HepG2 (cell line): ENCODE results near the gene ANKRD40. TPM values are rescaled to one million over a fixed set of nuclear protein-coding genes. Genes with fewer than 3 reads are reported as not detected.
A peak's percentile ranks its signal among the peaks of the same experiment; 100 is the strongest.

Experiments used
- GABPA ChIP-seq, 2 experiments: IDR thresholded peaks; 2 replicates each; pipeline ENCODE4 v1.6.1; 2011 to 2016; ENCODE audit warnings: low read depth in 2 of 2, low read length in 1 of 2, missing biosample characterization in 1 of 2, missing genetic modification characterization in 1 of 2
- NFKB2 ChIP-seq: sonication (generic); formaldehyde crosslinking; IDR thresholded peaks from 2 replicates; pipeline ENCODE4 v1.4.0; 2020; ENCODE audit warnings: missing genetic modification reagents, borderline replicate concordance
- POLR2A ChIP-seq, 2 experiments: IDR thresholded peaks; 2 replicates each; pipeline ENCODE4 v1.6.1; 2011; ENCODE audit warnings: low read depth in 2 of 2, low read length in 2 of 2, mild to moderate bottlenecking in 1 of 2, moderate library complexity in 1 of 2; ENCODE audit not compliant: insufficient read depth in 1 of 2
- RCOR2 ChIP-seq: IDR thresholded peaks from 2 replicates; pipeline ENCODE4 v1.6.1; 2016; ENCODE audit warnings: missing biosample characterization, missing genetic modification reagents
- ZFP62 ChIP-seq: sonication (generic); formaldehyde crosslinking; IDR thresholded peaks from 2 replicates; pipeline ENCODE4 v1.4.0; 2020; ENCODE audit warnings: missing genetic modification reagents
- ZNF547 ChIP-seq: sonication (generic); formaldehyde crosslinking; IDR thresholded peaks from 2 replicates; pipeline ENCODE4 v1.5.1; 2020; ENCODE audit warnings: mild to moderate bottlenecking, missing genetic modification reagents
- ZNF564 ChIP-seq: sonication (generic); formaldehyde crosslinking; IDR thresholded peaks from 2 replicates; pipeline ENCODE4 v1.8.1; 2023; ENCODE audit warnings: mild to moderate bottlenecking, missing genetic modification reagents
- ZNF577 ChIP-seq: sonication (generic); formaldehyde crosslinking; IDR thresholded peaks from 2 replicates; pipeline ENCODE4 v1.4.0; 2020; ENCODE audit warnings: mild to moderate bottlenecking, low read depth, missing genetic modification reagents, borderline replicate concordance
- ZNF607 ChIP-seq: sonication (generic); formaldehyde crosslinking; IDR thresholded peaks from 2 replicates; pipeline ENCODE4 v1.5.1; 2020; ENCODE audit warnings: missing genetic modification reagents, mild to moderate bottlenecking, borderline replicate concordance
- polyA plus RNA-seq, 8 experiments: library from polyadenylated mRNA; depleted of rRNA in 3 of 8; stranded (reverse) in 7 of 8; unstranded in 1 of 8; fragments of >200 nt; fragmentation: Illumina TruSeq in 4 of 8; extraction: Trizol in 4 of 8; gene quantifications; 2 replicates each; pipeline versions ENCODE4 v1.2.1 to v1.2.3, GENCODE V29; 2011 to 2016; ENCODE audit warnings: low read depth in 4 of 8, missing spikeins in 1 of 8, mixed read lengths in 1 of 8; ENCODE audit not compliant: insufficient read depth in 1 of 8
- total RNA-seq, 5 experiments: library from RNA; depleted of rRNA; stranded (reverse); fragments of >200 nt; fragmentation: Illumina TruSeq; extraction: Trizol; gene quantifications; 2 replicates each; pipeline ENCODE4 v1.2.3, GENCODE V29; 2016; ENCODE audit warnings: low read depth in 1 of 5
- TF ChIP-seq, protein P1 (sequence below): IDR thresholded peaks from 2 replicates; pipeline ENCODE4 v1.6.1; 2012; ENCODE audit warnings: low read length, improper control_type of control experiment
- TF ChIP-seq, protein P2 (sequence below), 2 experiments: sonication (generic) in 1 of 2; formaldehyde crosslinking in 1 of 2; IDR thresholded peaks; 2 replicates each; pipeline versions ENCODE4 v1.4.0 to v1.6.1; 2018 to 2020; ENCODE audit warnings: missing genetic modification reagents in 2 of 2, borderline replicate concordance in 1 of 2, low read depth in 1 of 2, mild to moderate bottlenecking in 1 of 2, missing biosample characterization in 1 of 2
- TF ChIP-seq, protein P3 (sequence below): IDR thresholded peaks from 2 replicates; pipeline ENCODE4 v1.6.1; 2016; ENCODE audit warnings: low read depth, borderline replicate concordance
- TF ChIP-seq, protein P4 (sequence below): sonication (generic); formaldehyde crosslinking; IDR thresholded peaks from 2 replicates; pipeline ENCODE4 v1.4.0; 2020; ENCODE audit warnings: missing genetic modification reagents
- TF ChIP-seq, protein P5 (sequence below): sonication (generic); formaldehyde crosslinking; IDR thresholded peaks from 2 replicates; pipeline ENCODE4 v1.9.0; 2022; ENCODE audit warnings: low read depth, missing genetic modification reagents
- TF ChIP-seq, protein P6 (sequence below): sonication (generic); formaldehyde crosslinking; IDR thresholded peaks from 2 replicates; pipeline ENCODE4 v1.8.1; 2023; ENCODE audit warnings: missing genetic modification reagents, mild to moderate bottlenecking, borderline replicate concordance
- TF ChIP-seq, protein P7 (sequence below): conservative IDR thresholded peaks from 2 replicates; pipeline ENCODE4 v1.6.1; 2018; ENCODE audit warnings: missing genetic modification reagents

The ANKRD40 gene
- total and polyA plus RNA-seq, 2 of the 13 experiments (the other 11 are each of a cell fraction or from before 2014, with no cell fraction given) = 35.0 to 46.4 TPM

DNA sequence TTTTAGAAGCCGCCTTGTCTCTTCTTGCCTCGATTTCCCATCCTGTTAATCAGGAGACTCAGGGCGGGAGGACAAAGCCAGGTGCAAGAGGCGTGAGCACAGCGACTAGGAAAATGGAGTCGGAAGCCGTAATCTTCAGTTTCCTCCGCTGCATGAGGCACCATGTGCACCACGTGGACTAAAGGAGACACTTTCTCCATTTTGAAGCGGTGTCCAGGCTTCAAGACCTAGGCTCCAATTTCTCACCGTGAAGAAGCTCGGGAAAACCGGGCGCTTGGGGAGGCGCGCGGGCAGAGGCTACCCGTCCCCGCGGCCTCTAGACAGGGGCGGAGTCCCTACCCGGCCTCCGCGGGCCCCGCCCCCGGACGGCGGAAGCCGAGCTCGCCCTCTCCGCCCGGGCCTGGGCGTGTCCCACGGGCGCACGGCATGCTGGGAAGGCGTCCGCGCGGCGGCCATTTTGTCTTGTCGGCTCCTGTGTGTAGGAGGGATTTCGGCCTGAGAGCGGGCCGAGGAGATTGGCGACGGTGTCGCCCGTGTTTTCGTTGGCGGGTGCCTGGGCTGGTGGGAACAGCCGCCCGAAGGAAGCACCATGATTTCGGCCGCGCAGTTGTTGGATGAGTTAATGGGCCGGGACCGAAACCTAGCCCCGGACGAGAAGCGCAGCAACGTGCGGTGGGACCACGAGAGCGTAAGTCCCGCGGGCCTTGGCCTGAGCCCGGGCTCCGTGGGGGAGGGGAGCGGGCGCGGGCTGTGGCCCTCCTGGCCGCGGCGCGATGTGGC lies 11.6 kb upstream of the ANKRD40 start, which contains the start of gene LUC7L3 (continued):
- TF ChIP-seq, protein P1, sequence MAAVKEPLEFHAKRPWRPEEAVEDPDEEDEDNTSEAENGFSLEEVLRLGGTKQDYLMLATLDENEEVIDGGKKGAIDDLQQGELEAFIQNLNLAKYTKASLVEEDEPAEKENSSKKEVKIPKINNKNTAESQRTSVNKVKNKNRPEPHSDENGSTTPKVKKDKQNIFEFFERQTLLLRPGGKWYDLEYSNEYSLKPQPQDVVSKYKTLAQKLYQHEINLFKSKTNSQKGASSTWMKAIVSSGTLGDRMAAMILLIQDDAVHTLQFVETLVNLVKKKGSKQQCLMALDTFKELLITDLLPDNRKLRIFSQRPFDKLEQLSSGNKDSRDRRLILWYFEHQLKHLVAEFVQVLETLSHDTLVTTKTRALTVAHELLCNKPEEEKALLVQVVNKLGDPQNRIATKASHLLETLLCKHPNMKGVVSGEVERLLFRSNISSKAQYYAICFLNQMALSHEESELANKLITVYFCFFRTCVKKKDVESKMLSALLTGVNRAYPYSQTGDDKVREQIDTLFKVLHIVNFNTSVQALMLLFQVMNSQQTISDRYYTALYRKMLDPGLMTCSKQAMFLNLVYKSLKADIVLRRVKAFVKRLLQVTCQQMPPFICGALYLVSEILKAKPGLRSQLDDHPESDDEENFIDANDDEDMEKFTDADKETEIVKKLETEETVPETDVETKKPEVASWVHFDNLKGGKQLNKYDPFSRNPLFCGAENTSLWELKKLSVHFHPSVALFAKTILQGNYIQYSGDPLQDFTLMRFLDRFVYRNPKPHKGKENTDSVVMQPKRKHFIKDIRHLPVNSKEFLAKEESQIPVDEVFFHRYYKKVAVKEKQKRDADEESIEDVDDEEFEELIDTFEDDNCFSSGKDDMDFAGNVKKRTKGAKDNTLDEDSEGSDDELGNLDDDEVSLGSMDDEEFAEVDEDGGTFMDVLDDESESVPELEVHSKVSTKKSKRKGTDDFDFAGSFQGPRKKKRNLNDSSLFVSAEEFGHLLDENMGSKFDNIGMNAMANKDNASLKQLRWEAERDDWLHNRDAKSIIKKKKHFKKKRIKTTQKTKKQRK = no peak
- TF ChIP-seq, protein P2, sequence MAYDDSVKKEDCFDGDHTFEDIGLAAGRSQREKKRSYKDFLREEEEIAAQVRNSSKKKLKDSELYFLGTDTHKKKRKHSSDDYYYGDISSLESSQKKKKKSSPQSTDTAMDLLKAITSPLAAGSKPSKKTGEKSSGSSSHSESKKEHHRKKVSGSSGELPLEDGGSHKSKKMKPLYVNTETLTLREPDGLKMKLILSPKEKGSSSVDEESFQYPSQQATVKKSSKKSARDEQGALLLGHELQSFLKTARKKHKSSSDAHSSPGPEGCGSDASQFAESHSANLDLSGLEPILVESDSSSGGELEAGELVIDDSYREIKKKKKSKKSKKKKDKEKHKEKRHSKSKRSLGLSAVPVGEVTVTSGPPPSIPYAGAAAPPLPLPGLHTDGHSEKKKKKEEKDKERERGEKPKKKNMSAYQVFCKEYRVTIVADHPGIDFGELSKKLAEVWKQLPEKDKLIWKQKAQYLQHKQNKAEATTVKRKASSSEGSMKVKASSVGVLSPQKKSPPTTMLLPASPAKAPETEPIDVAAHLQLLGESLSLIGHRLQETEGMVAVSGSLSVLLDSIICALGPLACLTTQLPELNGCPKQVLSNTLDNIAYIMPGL (CRISPR knock-in tag; IDR thresholded peaks at IDR 0.05; ENCODE audit: borderline replicate concordance in 1 of 2, low read depth in 1 of 2) = peak; percentile 92 to 94
- no peak for TF ChIP-seq ZNF577
- TF ChIP-seq ZFP62 = no peak
- TF ChIP-seq NFKB2 (CRISPR knock-in tag) = peak; percentile 97
- TF ChIP-seq, protein P3, sequence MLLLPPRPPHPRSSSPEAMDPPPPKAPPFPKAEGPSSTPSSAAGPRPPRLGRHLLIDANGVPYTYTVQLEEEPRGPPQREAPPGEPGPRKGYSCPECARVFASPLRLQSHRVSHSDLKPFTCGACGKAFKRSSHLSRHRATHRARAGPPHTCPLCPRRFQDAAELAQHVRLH (CRISPR knock-in tag) = peak; percentile 91; the same call in 1 of the 2 replicates
- peak; percentile 86; the same call in 1 of the 2 replicates for TF ChIP-seq ZNF564 (CRISPR knock-in tag)
- TF ChIP-seq, protein P4, sequence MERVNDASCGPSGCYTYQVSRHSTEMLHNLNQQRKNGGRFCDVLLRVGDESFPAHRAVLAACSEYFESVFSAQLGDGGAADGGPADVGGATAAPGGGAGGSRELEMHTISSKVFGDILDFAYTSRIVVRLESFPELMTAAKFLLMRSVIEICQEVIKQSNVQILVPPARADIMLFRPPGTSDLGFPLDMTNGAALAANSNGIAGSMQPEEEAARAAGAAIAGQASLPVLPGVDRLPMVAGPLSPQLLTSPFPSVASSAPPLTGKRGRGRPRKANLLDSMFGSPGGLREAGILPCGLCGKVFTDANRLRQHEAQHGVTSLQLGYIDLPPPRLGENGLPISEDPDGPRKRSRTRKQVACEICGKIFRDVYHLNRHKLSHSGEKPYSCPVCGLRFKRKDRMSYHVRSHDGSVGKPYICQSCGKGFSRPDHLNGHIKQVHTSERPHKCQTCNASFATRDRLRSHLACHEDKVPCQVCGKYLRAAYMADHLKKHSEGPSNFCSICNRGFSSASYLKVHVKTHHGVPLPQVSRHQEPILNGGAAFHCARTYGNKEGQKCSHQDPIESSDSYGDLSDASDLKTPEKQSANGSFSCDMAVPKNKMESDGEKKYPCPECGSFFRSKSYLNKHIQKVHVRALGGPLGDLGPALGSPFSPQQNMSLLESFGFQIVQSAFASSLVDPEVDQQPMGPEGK (CRISPR knock-in tag) = peak; percentile 33; the same call in 1 of the 2 replicates
- TF ChIP-seq, protein P5, sequence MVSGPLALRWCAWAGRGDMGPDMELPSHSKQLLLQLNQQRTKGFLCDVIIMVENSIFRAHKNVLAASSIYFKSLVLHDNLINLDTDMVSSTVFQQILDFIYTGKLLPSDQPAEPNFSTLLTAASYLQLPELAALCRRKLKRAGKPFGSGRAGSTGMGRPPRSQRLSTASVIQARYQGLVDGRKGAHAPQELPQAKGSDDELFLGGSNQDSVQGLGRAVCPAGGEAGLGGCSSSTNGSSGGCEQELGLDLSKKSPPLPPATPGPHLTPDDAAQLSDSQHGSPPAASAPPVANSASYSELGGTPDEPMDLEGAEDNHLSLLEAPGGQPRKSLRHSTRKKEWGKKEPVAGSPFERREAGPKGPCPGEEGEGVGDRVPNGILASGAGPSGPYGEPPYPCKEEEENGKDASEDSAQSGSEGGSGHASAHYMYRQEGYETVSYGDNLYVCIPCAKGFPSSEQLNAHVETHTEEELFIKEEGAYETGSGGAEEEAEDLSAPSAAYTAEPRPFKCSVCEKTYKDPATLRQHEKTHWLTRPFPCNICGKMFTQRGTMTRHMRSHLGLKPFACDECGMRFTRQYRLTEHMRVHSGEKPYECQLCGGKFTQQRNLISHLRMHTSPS (CRISPR knock-in tag) = peak; percentile 56; the same call in 1 of the 2 replicates
- TF ChIP-seq ZNF547 (CRISPR knock-in tag) = peak; percentile 98
- TF ChIP-seq RCOR2 (CRISPR knock-in tag) = peak; percentile 6; the same call in 1 of the 2 replicates
- peak; percentile 71 for TF ChIP-seq GABPA (IDR thresholded peaks at IDR 0.05; ENCODE audit: low read depth, low read length)
- peak; percentile 78 for TF ChIP-seq GABPA (CRISPR knock-in tag; IDR thresholded peaks at IDR 0.05; ENCODE audit: low read depth)
- peak; percentile 91 for TF ChIP-seq ZNF607
- TF ChIP-seq POLR2A (IDR thresholded peaks at IDR 0.05; ENCODE audit: insufficient read depth in 1 of 2, low read depth in 2 of 2, low read length in 2 of 2) = peak; percentile 94 to 96
- TF ChIP-seq, protein P6, sequence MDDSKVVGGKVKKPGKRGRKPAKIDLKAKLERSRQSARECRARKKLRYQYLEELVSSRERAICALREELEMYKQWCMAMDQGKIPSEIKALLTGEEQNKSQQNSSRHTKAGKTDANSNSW (CRISPR knock-in tag) = peak; percentile 89; the same call in 1 of the 2 replicates
- TF ChIP-seq, protein P7, sequence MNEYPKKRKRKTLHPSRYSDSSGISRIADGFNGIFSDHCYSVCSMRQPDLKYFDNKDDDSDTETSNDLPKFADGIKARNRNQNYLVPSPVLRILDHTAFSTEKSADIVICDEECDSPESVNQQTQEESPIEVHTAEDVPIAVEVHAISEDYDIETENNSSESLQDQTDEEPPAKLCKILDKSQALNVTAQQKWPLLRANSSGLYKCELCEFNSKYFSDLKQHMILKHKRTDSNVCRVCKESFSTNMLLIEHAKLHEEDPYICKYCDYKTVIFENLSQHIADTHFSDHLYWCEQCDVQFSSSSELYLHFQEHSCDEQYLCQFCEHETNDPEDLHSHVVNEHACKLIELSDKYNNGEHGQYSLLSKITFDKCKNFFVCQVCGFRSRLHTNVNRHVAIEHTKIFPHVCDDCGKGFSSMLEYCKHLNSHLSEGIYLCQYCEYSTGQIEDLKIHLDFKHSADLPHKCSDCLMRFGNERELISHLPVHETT (CRISPR knock-in tag) = peak; percentile 99
